ENCODE data around the gene ZNF672. TPM values are rescaled to one million over a fixed set of nuclear protein-coding genes. Genes with fewer than 3 reads are reported as not detected.

The ZNF672 gene
- total RNA-seq, 1 donor from 2014 or later, result 20.6 TPM

DNA sequence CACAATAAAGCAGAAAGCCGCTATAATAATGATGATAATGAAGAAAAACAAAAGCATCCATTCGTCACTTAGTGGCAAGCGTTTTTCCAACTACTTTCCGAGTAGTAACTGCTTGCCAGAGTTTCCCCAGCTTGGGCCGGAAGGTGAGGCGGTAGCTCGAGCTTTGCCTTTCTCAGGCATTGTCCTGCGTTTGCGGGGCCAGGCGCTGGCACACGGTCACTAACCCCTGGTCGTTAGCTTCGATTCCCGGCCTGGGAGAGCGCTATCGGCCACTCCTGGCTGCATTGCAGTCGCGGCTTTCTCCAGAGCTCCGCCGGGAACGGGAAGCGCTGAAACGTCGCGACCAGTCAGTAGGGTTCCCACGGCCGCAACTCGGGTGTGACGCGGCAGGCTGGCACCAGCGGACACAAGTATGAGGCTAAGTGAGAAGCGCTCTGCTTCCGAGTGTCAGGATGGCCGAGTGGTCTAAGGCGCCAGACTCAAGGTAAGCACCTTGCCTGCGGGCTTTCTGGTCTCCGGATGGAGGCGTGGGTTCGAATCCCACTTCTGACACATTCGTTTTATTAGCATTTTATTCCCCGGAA is 35.5 kb downstream of the ZNF672 start:
- Histone ChIP-seq H3K27ac (ENCODE audit: low read depth, low read length) (peak overlapping the region; percentile 82), H3K27me3 (ENCODE audit: insufficient read depth, low read length) (no peaks in the 10 kb centered on the region), H3K36me3 (ENCODE audit: insufficient read depth, low read length) (no peaks in the 10 kb centered on the region), H2AFZ (ENCODE audit: low read depth, low read length) (peak overlapping the region; percentile 81), H3K9me3 (ENCODE audit: insufficient read depth, low read depth, low read length) (no peaks in the 10 kb centered on the region), H4K20me1 (ENCODE audit: insufficient read depth, low read length) (no peaks in the 10 kb centered on the region), H3K4me1 (ENCODE audit: insufficient read depth, low read length) (no peaks in the 10 kb centered on the region), H3K4me2 (ENCODE audit: low read length) (peak overlapping the region; percentile 88), H3K4me3 (ENCODE audit: insufficient read depth, low read depth, low read length) (peak overlapping the region; percentile 67), H3K9ac (ENCODE audit: low read length) (peak overlapping the region; percentile 86), H3K79me2 (ENCODE audit: insufficient read depth, low read length) (no peaks in the 10 kb centered on the region)
- Mint-ChIP-seq H3K4me3 (ENCODE audit: unreplicated experiment) (peak overlapping the region; percentile 94), H3K27me3 (ENCODE audit: low read depth, unreplicated experiment) (no peaks in the 10 kb centered on the region), H3K4me1 (ENCODE audit: low read depth, unreplicated experiment) (no peaks in the 10 kb centered on the region), H3K9me3 (ENCODE audit: unreplicated experiment) (peaks cover 3% of the 10 kb centered on the region), H3K36me3 (ENCODE audit: low read depth, unreplicated experiment) (no peaks in the 10 kb centered on the region), H3K27ac (ENCODE audit: unreplicated experiment) (peak overlapping the region; percentile 97)
- FAIRE-seq (no peak), DNase-seq (ENCODE audit: low read depth) (peak; percentile 83)
- TF ChIP-seq, protein P1, sequence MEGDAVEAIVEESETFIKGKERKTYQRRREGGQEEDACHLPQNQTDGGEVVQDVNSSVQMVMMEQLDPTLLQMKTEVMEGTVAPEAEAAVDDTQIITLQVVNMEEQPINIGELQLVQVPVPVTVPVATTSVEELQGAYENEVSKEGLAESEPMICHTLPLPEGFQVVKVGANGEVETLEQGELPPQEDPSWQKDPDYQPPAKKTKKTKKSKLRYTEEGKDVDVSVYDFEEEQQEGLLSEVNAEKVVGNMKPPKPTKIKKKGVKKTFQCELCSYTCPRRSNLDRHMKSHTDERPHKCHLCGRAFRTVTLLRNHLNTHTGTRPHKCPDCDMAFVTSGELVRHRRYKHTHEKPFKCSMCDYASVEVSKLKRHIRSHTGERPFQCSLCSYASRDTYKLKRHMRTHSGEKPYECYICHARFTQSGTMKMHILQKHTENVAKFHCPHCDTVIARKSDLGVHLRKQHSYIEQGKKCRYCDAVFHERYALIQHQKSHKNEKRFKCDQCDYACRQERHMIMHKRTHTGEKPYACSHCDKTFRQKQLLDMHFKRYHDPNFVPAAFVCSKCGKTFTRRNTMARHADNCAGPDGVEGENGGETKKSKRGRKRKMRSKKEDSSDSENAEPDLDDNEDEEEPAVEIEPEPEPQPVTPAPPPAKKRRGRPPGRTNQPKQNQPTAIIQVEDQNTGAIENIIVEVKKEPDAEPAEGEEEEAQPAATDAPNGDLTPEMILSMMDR (IDR thresholded peaks at IDR 0.05; ENCODE audit: insufficient read depth, low read depth, low read length), result no peak
- TF ChIP-seq EZH2 (IDR thresholded peaks at IDR 0.05; ENCODE audit: insufficient read depth, low read length), result no peak

DNA sequence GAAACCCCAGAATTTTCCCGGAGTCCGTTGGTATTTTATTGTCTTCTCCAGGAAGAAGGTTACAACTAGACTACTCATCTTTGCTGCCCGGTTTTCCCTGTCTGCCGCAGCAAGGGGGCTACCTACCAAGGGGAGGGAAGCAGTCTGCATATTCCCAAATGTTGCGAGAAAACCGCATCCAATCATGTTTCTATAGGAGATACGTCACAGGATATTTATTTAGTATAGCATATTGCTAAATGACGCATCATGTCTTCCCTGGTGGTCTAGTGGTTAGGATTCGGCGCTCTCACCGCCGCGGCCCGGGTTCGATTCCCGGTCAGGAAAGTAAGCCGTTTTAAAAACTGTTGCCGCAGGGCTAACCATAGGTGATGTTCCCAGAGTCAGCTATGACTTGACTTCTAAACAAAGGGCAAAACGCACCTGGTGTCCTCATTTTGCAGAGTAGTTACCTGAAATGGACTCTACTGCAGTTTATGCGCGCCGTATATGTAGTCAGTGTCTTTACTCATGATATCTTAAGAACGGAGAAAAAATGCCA is 36.0 kb downstream of the ZNF672 start:
- peak overlapping the region; percentile 57 for H3K9ac ChIP-seq (ENCODE audit: low read length)

More for the DNA sequence above, 36.0 kb downstream of the ZNF672 start:
- Histone ChIP-seq H3K27me3 (ENCODE audit: insufficient read depth, low read length) (no peaks in the 10 kb centered on the region), H3K4me3 (ENCODE audit: insufficient read depth, low read depth, low read length) (peak overlapping the region; percentile 67), H3K27ac (ENCODE audit: low read depth, low read length) (peak overlapping the region; percentile 82), H4K20me1 (ENCODE audit: insufficient read depth, low read length) (no peaks in the 10 kb centered on the region), H3K4me2 (ENCODE audit: low read length) (peak overlapping the region; percentile 81), H3K36me3 (ENCODE audit: insufficient read depth, low read length) (no peaks in the 10 kb centered on the region), H3K9me3 (ENCODE audit: insufficient read depth, low read depth, low read length) (no peaks in the 10 kb centered on the region), H3K79me2 (ENCODE audit: insufficient read depth, low read length) (no peaks in the 10 kb centered on the region), H2AFZ (ENCODE audit: low read depth, low read length) (no peak overlapping the region), H3K4me1 (ENCODE audit: insufficient read depth, low read length) (no peaks in the 10 kb centered on the region)
- peak; percentile 76 for DNase-seq (ENCODE audit: low read depth)
- H3K27me3 Mint-ChIP-seq (ENCODE audit: low read depth, unreplicated experiment), result no peaks in the 10 kb centered on the region
- peaks cover 3% of the 10 kb centered on the region for H3K9me3 Mint-ChIP-seq (ENCODE audit: unreplicated experiment)
- H3K36me3 Mint-ChIP-seq (ENCODE audit: low read depth, unreplicated experiment), result no peaks in the 10 kb centered on the region
- TF ChIP-seq, protein P1 (IDR thresholded peaks at IDR 0.05; ENCODE audit: insufficient read depth, low read depth, low read length), result no peak
- no peak for FAIRE-seq
- H3K27ac Mint-ChIP-seq (ENCODE audit: unreplicated experiment), result peak overlapping the region; percentile 97
- H3K4me3 Mint-ChIP-seq (ENCODE audit: unreplicated experiment), result peak overlapping the region; percentile 94
- no peaks in the 10 kb centered on the region for H3K4me1 Mint-ChIP-seq (ENCODE audit: low read depth, unreplicated experiment)

All from astrocyte (in vitro differentiated cells and primary cell).